Measurements from ENCODE around the gene PNPLA3. TPM values are rescaled to one million over a fixed set of nuclear protein-coding genes. Genes with fewer than 3 reads are reported as not detected.

PNPLA3 gene
- total and polyA plus RNA-seq, 2 of the 4 experiments (the other 2 are of a cell fraction) = 3.6 to 7.5 TPM

- ATAC-seq (ENCODE audit: low read depth) = no peak
- no peak overlapping the region for H3K23ac ChIP-seq (ENCODE audit: low read depth, low read length)
- in situ Hi-C loops (cut with MboI; ENCODE audit: low sequenced_read_pairs) = no loop called here
Measured at GRCh38 chr22:43910178-43910695, 13.4 kb upstream of the PNPLA3 start.

More at GRCh38 chr22:43910178-43910695, 13.4 kb upstream of the PNPLA3 start:
- 47% methylated on average over 6 of the region's 6 CpGs; no CpG with 5 or more reads in 1 of the 2 experiments for WGBS, 2 experiments (ENCODE audit: extremely low coverage in 2 of 2, insufficient read length in 1 of 2)
- H2AK5ac ChIP-seq (ENCODE audit: low read depth, low read length) = peak overlapping the region; percentile 45; the same call in 1 of the 2 replicates
- no peak for DNase-seq
- no TSS peak for BruUV-seq (replicated peaks)
- no peak overlapping the region for H3K4ac ChIP-seq (ENCODE audit: low read depth, low read length)
- H3K56ac ChIP-seq (ENCODE audit: extremely low read depth, insufficient read depth, low read length) = no peak overlapping the region
- H2BK15ac ChIP-seq (ENCODE audit: low read depth, low read length) = no peak overlapping the region
- no peak overlapping the region for H4K5ac ChIP-seq (ENCODE audit: low read depth, low read length)
- no peak overlapping the region for H2BK5ac ChIP-seq (ENCODE audit: low read depth, low read length, poor library complexity, severe bottlenecking)
- peaks cover 2% of the 10 kb centered on the region; the same call in 1 of the 2 replicates for H3K4me1 ChIP-seq (ENCODE audit: control insufficient read depth, insufficient read depth, low read length)
- H3K4me2 ChIP-seq (ENCODE audit: low read depth, low read length) = no peak overlapping the region
- no peak overlapping the region for H3K9ac ChIP-seq (ENCODE audit: low read depth, low read length)
- peaks cover 21% of the 10 kb centered on the region for H3K27me3 ChIP-seq (ENCODE audit: control insufficient read depth, insufficient read depth, low read length)
- dilution Hi-C loops (cut with HindIII; ENCODE audit: low sequenced_read_pairs, unreplicated experiment) (no loop called here), intact Hi-C loops (cut with micrococcal nuclease) (no loop called here)
- H3K36me3 ChIP-seq (ENCODE audit: control insufficient read depth, insufficient read depth, low read length) = no peaks in the 10 kb centered on the region
- H3K27ac ChIP-seq (ENCODE audit: insufficient read depth, low read length) = no peak overlapping the region
- no peaks in the 10 kb centered on the region for H3K9me3 ChIP-seq (ENCODE audit: control insufficient read depth, insufficient read depth, low read length)
- no peaks in the 10 kb centered on the region; the same call in 1 of the 2 replicates for H3K9me1 ChIP-seq (ENCODE audit: insufficient read depth, low read length)
- no peak overlapping the region for H3K4me3 ChIP-seq (ENCODE audit: insufficient read depth, low read depth, low read length)
- no peaks in the 10 kb centered on the region for H3K79me1 ChIP-seq (ENCODE audit: low read depth in 1 of 2, low read length in 2 of 2)
- no peak overlapping the region for H2BK120ac ChIP-seq (ENCODE audit: low read depth, low read length)
- ChIA-PET POLR2A (ENCODE audit: unreplicated experiment) (no interaction called here), CTCF (no interaction called here)
- peak overlapping the region; percentile 23 for H2AFZ ChIP-seq (replicated peaks; ENCODE audit: low read length, poor library complexity)
- no peak for TF ChIP-seq BHLHE40 (IDR thresholded peaks at IDR 0.05; ENCODE audit: low read depth, low read length)
- no peak for TF ChIP-seq NFE2L2 (IDR thresholded peaks at IDR 0.05; ENCODE audit: low read depth, low read length)
- no peak for TF ChIP-seq SMC3 (IDR thresholded peaks at IDR 0.05; ENCODE audit: low read depth, low read length)
- no peak for TF ChIP-seq CEBPB (IDR thresholded peaks at IDR 0.05; ENCODE audit: low read depth, low read length)
- H2AK9ac ChIP-seq (replicated peaks; ENCODE audit: low read depth, low read length, poor library complexity) = no peak overlapping the region
- H4K20me1 ChIP-seq (ENCODE audit: insufficient read depth, low read length) = no peaks in the 10 kb centered on the region
- no peak overlapping the region for H4K91ac ChIP-seq (ENCODE audit: insufficient read depth, low read depth, low read length)
- no peak overlapping the region for H3K18ac ChIP-seq (ENCODE audit: low read depth, low read length)
- H3K14ac ChIP-seq (replicated peaks; ENCODE audit: low read depth, low read length) = no peak overlapping the region
- no peak overlapping the region for H2BK20ac ChIP-seq (ENCODE audit: low read depth, low read length)
- no peak overlapping the region for H4K8ac ChIP-seq (ENCODE audit: low read depth in 2 of 2, low read length in 2 of 2)
